ENCODE data around the gene GPR148.

GRCh38 chr2:130756874-130757668 is 28.2 kb downstream of the GPR148 start:
- TF ChIP-seq CTCF (IDR thresholded peaks at IDR 0.05), result no peak
- no peak for TF ChIP-seq POLR2A (IDR thresholded peaks at IDR 0.05)
